C4-2B (cell line): ENCODE data around the gene ADIPOR2.

Source experiments
- H3K27ac ChIP-seq: fragments of 450-650 bp; 2 replicates; pipeline ENCODE4 v1.5.1; 2017
- ZFX ChIP-seq: fragments of 450-650 bp; IDR thresholded peaks from 2 replicates; pipeline ENCODE4 v1.6.1; 2017
- TF ChIP-seq, protein P1 (sequence below): fragments of 450-650 bp; conservative IDR thresholded peaks from 2 replicates; pipeline ENCODE4 v1.5.1; 2017; ENCODE audit warnings: mild to moderate bottlenecking

ADIPOR2 gene

GRCh38 chr12:1826867-1827705 lies 136.2 kb downstream of the ADIPOR2 start:
- H3K27ac ChIP-seq, result no peak overlapping the region
- no peak for TF ChIP-seq ZFX
- TF ChIP-seq, protein P1, sequence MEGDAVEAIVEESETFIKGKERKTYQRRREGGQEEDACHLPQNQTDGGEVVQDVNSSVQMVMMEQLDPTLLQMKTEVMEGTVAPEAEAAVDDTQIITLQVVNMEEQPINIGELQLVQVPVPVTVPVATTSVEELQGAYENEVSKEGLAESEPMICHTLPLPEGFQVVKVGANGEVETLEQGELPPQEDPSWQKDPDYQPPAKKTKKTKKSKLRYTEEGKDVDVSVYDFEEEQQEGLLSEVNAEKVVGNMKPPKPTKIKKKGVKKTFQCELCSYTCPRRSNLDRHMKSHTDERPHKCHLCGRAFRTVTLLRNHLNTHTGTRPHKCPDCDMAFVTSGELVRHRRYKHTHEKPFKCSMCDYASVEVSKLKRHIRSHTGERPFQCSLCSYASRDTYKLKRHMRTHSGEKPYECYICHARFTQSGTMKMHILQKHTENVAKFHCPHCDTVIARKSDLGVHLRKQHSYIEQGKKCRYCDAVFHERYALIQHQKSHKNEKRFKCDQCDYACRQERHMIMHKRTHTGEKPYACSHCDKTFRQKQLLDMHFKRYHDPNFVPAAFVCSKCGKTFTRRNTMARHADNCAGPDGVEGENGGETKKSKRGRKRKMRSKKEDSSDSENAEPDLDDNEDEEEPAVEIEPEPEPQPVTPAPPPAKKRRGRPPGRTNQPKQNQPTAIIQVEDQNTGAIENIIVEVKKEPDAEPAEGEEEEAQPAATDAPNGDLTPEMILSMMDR, result no peak

GRCh38 chr12:1827826-1828805 lies 137.2 kb downstream of the ADIPOR2 start:
- TF ChIP-seq, protein P1, result no peak
- no peak for TF ChIP-seq ZFX
- H3K27ac ChIP-seq, result no peak overlapping the region

- no peak overlapping the region for H3K27ac ChIP-seq
- TF ChIP-seq, protein P1, result no peak
- no peak for TF ChIP-seq ZFX
Measured at GRCh38 chr12:1828856-1829255, 138.0 kb downstream of the ADIPOR2 start.

- TF ChIP-seq, protein P1, result no peak
- no peak for TF ChIP-seq ZFX
- H3K27ac ChIP-seq, result no peak overlapping the region
Measured at GRCh38 chr12:1829306-1829900, 138.5 kb downstream of the ADIPOR2 start.

- TF ChIP-seq, protein P1, result no peak
- no peak for TF ChIP-seq ZFX
- H3K27ac ChIP-seq, result no peak overlapping the region
Measured at GRCh38 chr12:1830401-1830845, 139.6 kb downstream of the ADIPOR2 start.

GRCh38 chr12:1830981-1831963 lies 140.4 kb downstream of the ADIPOR2 start:
- TF ChIP-seq, protein P1, result no peak
- TF ChIP-seq ZFX, result no peak

More at GRCh38 chr12:1830981-1831963, 140.4 kb downstream of the ADIPOR2 start:
- no peak overlapping the region for H3K27ac ChIP-seq
